SU-DHL-6 (cell line): ENCODE results near the gene TRMT44.

ENCODE experiments used
- EZH2phosphoT487 ChIP-seq: fragments of 200-600 bp; sonication (generic), shearing (Covaris generic); conservative IDR thresholded peaks from 2 replicates; pipeline ENCODE4 v1.6.1; 2018; ENCODE audit warnings: mild to moderate bottlenecking, antibody characterized with exemption, low read length, moderate library complexity, mixed read lengths
- TF ChIP-seq, protein P1 (sequence below): fragments of 200-600 bp; sonication (generic); IDR thresholded peaks from one replicate; pipeline ENCODE4 v1.5.1; 2017; ENCODE audit warnings: antibody characterized with exemption, mild to moderate bottlenecking, low read length, moderate library complexity; ENCODE audit not compliant: insufficient read depth, poor library complexity, severe bottlenecking

DNA sequence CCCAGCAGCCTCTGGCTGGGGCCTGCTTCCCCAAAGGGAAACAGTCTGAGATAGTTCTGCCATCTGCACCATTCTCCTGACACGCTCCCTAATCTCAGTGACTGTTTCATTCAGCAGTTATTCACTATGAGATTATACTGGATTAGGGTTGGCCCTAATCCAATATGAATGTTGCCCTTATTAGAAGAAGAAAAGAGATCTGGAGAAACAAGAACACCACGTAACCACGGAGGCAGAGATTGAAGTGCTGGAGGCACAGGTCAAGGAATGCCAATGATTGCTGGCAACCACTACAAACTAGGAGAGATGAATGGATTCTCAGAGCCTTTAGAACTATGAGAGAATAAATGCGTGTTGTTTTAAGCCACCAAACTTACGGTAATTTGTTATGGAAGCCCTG is 7.4 kb upstream of the TRMT44 start:
- TF ChIP-seq, protein P1, sequence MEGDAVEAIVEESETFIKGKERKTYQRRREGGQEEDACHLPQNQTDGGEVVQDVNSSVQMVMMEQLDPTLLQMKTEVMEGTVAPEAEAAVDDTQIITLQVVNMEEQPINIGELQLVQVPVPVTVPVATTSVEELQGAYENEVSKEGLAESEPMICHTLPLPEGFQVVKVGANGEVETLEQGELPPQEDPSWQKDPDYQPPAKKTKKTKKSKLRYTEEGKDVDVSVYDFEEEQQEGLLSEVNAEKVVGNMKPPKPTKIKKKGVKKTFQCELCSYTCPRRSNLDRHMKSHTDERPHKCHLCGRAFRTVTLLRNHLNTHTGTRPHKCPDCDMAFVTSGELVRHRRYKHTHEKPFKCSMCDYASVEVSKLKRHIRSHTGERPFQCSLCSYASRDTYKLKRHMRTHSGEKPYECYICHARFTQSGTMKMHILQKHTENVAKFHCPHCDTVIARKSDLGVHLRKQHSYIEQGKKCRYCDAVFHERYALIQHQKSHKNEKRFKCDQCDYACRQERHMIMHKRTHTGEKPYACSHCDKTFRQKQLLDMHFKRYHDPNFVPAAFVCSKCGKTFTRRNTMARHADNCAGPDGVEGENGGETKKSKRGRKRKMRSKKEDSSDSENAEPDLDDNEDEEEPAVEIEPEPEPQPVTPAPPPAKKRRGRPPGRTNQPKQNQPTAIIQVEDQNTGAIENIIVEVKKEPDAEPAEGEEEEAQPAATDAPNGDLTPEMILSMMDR = no peak
- TF ChIP-seq EZH2phosphoT487 = no peak
